HG03025 (cell line): ENCODE measurements around the gene OR12D1.
"Not testable (repeated sequence)": the region's sequence is repeated elsewhere in the genome, so short reads cannot be mapped to it uniquely, and the experiment has no call there.

ENCODE experiments used
- ATAC-seq: cut with Tn5 transposase; IDR thresholded peaks from one replicate; pipeline ENCODE4 v1.9.1; 2021; ENCODE audit warnings: mild to moderate bottlenecking, moderate library complexity; ENCODE audit not compliant: unreplicated experiment, low FRiP score

OR12D1 gene

DNA sequence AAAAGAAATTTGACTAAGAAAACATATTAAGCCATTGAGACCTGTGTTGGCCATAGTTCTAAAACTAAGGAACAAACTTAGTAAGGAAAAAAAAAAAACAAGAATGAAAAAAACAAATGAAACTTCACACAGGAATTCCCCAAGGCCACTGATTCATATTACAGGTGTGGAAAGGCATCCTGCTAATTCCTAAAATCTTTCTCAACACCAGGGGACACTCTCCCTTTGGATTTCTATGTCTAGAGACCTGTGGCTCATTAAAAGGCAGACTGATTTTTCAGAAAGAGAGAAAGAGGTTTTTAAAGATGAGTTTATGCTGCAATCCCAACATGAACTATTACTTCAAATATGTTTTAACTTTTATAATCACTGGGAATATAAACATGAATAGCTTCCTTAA, at the start of gene OR12D1:
TSS of gene OR12D1 (plus strand) at position 341 of the 400 bp plus-strand sequence.
- no peak for ATAC-seq

DNA sequence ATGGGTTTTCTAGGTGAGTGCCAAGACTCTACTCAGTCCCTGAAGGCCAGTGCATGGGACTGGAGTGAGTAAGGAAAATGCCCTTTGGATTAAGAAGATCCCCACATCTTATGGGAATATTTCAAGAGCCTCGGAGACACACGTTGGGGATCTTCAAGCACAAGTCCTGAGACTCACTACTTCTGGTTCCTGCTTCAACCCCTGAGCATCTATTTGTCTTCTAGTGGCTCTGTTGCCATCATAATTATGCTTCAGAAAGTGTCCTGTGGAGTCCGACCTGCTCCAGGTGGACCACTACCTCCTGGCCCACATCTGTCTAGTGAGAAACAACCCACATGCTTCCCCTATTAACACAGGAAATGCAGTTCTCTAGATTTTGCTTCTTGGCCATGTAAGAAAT, 46.0 kb upstream of the OR12D1 start, which contains the start of gene OR5V1:
TSS of gene OR5V1 (minus strand) at position 101 of the 400 bp plus-strand sequence. CDS start 12,670 bp downstream, outside the sequence.
- ATAC-seq = no peak

DNA sequence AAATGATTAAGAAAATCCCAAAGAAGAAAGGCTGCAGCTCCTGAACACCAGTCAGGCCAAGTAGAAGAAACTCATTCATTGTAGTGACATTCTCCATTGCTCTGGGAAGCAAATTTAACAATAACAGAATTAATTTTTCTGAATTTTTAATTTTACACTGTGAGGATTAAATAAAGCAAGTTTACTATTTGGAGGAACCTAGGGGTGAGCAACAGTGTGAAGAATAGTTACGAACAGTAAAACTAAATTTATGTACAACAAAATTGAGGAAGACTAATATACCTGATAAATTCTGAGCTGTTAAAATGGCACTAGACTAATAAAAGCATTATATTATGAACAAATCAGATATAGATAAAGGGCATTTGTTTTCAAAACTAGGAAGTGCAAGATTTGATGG, 39.5 kb upstream of the OR12D1 start, which contains the start of gene OR12D3:
TSS of gene OR12D3 (minus strand) at position 101 of the 400 bp plus-strand sequence. CDS start at position 97, 4 bp downstream.
- no peak for ATAC-seq

DNA sequence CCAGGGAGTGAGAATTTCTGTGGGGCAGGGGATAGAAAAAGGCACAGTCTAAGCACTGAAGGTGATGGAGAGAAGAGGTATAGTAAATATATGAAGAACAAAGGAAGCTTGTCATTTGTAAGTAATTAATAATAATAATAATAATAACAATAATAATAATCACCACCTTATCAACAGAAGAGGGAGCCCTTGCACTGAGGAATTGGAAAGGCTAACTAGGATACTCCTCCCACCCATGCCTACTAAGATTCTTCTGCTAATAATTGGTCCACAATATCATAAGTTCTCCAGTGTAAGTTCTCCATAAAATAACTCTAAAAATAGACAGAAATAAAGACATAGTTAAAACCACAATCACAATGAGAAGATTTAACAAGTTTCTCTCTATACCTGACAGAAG, 38.7 kb upstream of the OR12D1 start:
- no peak for ATAC-seq

DNA sequence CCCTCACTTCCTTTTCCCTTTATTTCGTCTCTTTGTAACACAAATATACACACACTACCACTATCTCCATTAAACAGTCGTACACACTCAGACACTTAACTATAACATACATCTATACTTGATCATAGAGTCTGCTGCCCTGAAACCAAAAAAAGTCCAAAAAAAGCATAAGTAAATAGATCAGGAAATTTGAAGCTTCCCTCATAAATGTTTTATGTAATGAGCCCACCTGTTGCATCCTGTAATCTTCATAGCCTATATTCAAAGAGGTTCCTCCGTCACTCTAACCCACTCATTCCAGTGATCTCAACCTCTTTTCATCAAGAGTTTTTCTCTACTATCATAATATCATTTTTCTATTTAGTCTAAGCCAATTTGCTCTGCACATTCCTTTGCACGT, 26.2 kb upstream of the OR12D1 start:
- ATAC-seq = no peak

DNA sequence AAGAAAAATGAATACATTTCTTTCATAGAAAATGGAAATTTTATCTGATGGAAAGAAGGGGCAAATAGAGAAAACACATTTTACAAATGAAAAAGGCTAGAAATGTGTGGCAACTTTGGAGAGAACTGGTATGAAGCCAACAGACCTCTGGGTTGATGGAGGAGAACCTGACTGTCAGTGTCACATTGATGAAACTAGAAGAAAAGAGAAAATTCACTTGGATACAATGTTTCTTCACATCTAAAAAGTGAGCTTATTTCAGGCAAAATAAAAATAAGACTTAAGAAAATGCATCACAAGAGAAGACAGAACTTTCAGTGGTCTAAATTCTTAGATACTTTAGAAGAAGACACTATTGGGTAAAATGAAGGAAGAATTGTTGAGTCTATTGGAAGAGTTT, 19.4 kb upstream of the OR12D1 start, which contains the start of gene OR12D2:
TSS of gene OR12D2 (plus strand) at position 301 of the 400 bp plus-strand sequence. CDS start 1,069 bp downstream, outside the sequence.
- ATAC-seq = no peak

DNA sequence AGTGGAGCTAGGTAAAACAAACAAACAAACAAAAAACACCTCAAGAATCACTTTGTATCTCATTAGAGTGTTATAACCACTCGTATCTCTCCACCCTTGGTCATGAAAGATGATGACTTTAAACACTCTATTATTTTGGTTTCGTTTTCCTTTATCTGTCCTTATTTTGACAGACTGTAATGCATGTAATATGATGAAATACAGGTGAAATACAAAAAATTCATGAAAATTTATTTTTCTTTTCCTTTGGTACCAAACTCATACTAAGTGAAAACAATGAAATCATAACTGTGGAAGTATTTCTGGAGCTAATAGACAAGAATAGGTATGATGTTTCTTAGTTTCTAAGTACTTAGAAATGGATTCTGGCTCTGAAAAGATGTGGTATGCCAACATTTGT, 15.2 kb upstream of the OR12D1 start:
- no peak for ATAC-seq

DNA sequence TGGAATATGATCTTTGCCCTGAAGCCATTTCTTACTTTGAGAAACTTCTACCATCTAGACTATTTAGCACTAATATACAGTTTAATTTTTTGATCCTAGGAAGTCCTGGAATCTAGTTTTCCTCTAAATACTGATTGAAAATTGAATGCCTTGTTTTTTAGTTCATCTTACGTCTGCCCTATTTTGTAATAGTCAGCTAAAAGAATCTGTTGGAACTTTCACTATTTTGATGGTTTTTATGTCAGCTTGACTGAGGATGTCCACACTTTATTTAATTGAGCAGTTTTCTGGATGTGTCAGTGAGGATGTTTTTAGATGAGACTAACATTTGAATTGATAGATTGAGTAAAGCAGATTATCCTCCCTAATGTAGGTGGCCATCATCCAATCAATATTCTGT, 10.9 kb upstream of the OR12D1 start:
- ATAC-seq = no peak

DNA sequence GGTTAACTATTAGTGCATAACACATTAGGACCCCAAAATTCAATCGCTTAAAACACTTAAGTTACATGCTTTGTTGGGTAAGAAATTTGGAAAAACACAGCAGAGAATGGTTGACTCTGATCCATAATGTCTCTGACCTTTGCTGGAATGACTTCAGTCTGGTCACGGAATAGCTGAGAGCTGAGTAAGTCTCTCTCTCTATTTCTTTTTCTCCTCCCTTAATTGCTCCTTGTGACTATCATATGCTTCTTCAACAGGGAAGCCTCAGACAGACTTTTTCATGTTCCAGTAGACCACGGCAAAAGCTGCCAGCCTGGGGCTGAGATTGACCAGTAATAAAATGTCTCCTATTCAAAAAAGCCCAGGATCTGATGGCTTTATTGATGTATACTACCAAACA, 4.8 kb downstream of the OR12D1 start:
- no peak for ATAC-seq

DNA sequence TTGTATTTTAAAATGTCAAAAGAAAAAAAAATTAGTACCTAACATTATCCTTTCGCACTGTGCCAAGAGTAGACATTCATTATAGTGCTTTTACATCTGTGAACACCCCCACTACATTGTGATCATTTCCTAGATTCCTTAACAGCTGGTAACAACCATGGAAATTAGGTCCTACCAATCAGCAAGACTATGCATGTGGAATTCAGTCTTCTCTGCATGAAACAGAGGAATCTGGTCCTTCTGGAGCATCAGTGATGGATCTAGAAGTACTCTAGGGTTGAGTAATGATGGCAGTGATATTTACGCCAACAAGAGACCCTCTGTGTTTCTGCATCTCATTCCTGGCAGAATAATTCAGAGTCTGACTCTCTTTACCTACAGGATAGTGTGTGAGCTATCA, 9.4 kb downstream of the OR12D1 start:
- ATAC-seq = no peak

DNA sequence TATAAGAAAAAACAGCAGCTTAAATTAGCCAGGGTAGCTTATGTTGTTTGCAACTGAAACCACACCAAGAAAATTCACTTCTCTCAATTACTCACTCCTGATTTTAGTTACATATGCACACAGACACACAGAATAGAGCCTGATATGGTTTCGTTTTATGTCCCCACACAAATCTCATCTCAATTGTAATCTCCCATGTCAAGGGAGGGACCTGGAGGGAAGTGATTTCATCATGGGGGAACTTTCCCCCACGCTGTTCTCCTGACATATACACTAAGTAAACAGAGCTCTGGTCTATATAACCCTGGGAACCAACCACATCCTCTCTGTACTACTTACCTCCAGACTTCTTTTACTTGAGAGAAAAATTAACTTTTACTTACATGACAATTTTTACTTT, 9.8 kb downstream of the OR12D1 start:
- ATAC-seq = no peak

DNA sequence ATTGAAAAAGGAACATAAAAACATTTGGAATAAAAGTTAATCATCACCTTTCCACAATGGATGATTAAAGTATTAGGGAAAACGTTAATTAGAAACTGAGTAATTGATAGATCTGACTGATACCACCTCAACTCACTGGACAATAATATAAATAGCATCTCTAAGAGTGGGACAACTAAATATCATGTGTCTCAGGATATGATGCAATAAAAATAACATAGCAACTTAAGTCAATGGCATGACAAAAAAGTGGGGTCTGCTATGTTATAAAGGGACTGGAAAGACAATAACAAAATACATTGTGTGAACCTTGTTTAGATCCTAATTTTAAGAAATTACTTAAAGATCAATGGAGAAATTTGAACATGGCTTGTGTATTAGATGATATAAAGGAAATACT, 10.3 kb downstream of the OR12D1 start:
- no peak for ATAC-seq

DNA sequence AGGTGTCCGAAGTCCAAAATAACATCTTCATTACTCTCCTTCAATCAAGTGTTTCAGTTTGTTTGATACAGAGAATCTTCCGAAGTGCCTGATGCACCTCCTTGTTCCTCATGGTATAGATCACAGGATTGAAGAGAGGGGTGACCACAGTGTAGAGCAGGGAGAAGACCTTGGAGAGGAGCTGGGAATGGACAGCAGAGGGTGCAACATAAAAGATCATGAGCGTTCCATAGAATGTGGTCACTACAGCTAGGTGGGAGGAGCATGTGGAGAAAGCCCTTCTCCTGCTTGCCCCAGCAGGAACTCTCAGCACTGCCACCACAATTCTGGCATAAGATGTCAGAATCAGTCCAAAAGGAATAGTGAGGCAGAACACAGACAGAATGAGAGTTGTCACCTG, 11.9 kb downstream of the OR12D1 start:
- ATAC-seq = no peak

DNA sequence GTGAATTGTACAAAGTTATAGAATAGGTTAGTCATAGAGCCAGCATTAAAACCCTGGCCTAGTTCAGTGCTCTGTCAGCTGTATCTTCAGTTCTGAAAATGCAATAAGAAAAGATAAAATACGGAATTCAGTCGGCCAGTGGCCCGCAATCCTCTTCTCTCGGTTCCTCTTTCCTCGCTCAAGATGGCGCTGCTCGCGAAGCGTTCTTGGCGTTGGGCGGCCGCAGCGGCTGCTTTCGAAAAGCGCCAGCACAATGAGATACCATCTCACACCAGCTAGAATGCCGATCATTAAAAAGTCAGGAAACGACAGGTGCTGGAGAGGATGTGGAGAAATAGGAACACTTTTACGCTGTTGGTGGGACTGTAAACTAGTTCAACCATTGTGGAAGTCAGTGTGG, 22.0 kb downstream of the OR12D1 start:
- ATAC-seq = not testable (repeated sequence)

DNA sequence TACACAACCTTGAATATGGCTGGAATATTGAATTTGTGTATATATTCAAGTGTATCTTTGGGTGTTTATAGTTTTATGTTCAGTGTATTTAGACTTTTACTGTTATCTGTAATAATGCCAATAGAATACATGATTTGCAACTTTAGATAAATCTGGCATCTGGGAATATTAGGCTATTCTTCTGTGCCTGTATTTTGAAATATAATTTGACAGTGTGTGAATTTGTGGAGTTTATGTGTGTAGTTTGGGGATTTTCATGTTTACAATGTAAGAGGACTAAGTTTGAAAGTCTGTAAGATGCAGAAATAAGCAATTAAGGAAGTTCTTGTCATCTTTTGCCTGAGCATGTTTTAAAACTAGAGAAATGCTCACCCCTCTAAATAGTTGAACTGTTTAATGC, 24.3 kb downstream of the OR12D1 start, which contains the start of gene OR10C1:
TSS of gene OR10C1 (plus strand) at position 301 of the 400 bp plus-strand sequence. CDS start 710 bp downstream, outside the sequence.
- no peak for ATAC-seq

DNA sequence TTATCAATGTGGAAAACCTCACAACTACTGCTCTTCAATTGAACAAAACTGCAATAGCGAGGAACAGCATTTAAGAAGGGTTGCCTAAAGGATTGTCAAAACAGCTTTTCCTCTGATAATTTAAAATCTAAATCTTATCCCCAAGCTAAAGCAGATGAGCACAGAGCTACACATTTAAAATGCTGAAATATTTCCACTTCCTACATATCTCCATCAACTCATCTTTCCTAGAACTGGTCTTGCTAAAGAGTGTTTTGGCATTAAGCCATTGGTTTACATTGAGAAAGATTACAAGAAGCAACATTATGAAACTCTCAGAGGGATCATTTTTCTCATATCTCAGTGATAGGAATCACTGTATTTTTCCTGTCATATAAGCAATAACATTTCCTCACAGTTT, 28.0 kb downstream of the OR12D1 start:
- ATAC-seq = no peak

DNA sequence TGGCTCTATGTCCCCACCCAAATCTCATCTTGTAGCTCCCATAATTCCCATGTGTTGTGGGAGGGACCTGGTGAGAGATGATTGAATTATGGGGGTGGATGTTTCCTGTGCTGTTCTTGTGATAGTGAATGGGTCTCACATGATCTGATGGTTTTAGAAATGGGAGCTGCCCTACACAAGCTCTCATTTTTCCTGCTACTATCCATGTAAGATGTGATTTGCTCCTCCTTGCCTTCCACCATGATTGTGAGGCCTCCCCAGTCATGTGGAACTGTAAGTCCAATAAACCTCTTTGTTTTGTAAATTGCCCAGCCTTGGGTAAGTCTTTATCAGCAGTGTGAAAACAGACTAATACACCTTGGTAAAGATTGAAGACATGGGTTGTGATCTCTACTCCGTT, 29.3 kb downstream of the OR12D1 start:
- ATAC-seq = not testable (repeated sequence)

DNA sequence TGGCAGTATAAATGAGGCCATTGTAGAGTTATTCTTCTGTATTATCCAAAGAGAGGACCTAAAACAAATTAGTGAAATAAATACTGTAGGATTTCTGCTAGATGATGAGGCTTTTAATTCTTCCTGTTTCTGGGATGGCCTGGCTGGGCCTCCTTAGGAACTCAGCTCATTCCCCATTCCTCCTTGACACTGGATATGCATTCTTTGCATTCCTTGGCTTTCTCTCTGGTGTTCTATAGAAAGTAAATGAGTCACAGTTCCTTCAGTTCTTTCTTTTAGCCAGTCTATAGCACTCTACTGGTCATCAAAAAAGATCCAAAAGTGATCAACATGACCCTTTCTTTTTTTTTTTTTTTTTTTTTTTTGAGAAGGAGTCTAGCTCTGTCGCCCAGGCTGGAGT, 32.9 kb downstream of the OR12D1 start:
- no peak for ATAC-seq

DNA sequence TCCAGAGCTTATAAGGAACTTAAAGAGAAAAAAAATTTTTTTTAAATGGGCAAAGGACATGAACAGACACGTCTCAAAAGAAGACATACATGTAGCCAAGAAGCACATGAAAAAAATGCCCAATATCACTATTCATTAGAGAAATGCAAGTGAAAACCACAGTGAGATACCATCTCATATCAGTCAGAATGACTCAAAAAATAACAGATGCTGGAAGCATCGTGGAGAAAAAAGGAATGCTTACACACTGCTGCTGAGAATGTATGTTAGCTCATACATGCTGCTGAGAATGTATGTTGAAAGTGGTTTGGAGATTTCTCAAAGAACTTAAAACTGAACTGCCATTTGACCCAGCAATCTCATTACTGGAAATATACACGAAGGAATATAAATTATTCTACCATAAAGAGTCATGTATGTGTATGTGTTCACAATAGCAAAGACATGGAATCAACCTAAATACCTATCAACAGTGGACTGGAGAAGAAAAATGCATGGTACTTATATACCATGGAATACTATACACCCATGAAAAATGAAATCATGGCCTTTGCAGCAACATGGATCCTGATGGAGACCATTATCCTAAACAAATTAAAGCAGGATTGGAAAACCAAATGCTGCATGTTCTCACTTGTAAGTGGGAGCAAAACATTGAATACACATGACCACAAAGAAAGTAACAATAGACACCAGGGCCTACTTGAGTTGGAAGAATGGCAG, 36.9 kb downstream of the OR12D1 start:
- no peak for ATAC-seq

DNA sequence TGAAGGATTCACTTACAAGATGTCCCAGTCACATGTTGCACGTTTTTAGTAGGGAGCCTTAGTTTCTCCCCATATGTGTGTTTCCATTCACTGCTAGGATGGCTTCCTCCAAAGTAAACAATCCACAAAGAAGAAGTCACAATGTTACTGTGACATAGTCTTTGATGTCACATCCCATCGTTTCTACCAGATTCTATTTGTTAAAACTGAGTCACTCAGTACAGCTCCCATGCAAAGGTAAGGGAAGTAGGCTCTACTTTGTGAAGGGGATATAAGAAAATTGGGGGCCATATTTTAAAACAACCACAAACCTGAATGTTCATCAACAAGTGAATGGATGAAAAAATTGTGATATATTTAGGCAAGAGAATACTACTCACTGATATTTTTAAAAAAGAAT, 42.2 kb downstream of the OR12D1 start, which contains the start of the genes OR11A1 and OR2H1:
TSS of gene OR11A1 (minus strand) at position 101 of the 400 bp plus-strand sequence. CDS start 29,430 bp downstream, outside the sequence.
TSS of gene OR2H1 (plus strand) at position 185 of the 400 bp plus-strand sequence. CDS start 4,615 bp downstream, outside the sequence.
- ATAC-seq = no peak

DNA sequence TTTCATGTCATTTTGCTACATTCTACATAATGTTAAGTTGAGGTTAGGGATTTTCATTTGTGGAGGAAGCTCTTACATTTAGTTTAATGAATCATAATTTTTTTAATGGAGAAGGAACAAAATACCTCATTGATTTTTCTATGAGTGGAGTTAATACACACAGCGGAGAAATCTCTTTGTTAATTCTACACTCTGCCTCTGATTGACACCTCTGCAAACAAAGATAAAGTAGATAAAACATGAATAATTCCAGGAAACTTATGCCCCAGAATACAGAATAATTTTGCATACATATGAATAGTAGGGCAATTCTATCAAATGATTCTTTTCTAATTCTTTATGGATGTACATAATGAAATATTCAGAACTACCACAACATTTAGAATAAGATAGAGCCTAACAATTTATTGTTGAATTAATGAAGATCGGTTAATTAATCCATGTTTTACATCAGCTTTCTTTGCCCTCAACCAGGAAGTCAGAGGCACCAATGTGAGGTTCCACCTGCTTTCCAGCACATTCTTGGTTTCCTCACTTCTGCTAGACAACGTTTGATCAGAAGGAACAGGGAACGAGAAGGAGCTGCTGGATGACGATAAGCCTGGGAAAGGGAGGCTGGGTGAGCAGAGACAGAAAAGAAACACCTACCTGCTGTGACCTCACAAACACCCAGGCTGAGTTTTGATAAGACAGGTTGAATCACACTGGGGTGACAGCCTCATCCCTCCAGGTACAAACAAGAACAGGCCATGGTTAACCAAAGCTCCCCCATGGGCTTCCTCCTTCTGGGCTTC, 46.5 kb downstream of the OR12D1 start:
- no peak for ATAC-seq
